Epithelial cell of esophagus (primary cell): ENCODE measurements around the gene TMOD2.

Source experiments
- DNase-seq: peaks from one replicate; pipeline ENCODE4 v3.0.0; 2010; ENCODE audit warnings: low read depth
- H3K4me3 ChIP-seq: 2 replicates; pipeline ENCODE4 v1.5.1; 2011; ENCODE audit warnings: mild to moderate bottlenecking, low read length, control low read depth
- TF ChIP-seq, protein P1 (sequence below): IDR thresholded peaks from 2 replicates; pipeline ENCODE4 v1.5.1; 2011; ENCODE audit warnings: low read depth, mild to moderate bottlenecking, low read length, control low read depth, inconsistent platforms; ENCODE audit not compliant: insufficient read depth; ENCODE audit errors: missing control alignments

Gene TMOD2

DNA sequence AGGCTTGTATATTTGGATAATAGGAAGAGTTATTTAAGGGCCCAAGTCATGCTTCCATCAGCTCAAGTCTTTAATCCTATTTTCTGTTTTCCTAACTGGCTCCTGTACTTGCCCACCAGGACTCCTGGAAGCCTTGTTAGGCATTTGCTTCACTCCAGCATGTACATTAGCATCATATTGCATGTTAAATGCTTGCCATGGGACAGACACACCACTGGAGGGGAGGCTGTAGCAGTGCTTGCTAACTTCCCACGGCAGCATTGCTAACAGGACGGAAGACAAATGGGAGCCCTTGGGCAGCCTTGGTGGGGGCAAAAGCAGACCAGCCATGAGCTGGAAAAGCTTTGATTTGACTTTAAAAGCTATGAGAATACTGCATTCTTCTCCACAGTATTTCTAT, 6.1 kb downstream of the TMOD2 start:
- TF ChIP-seq, protein P1, sequence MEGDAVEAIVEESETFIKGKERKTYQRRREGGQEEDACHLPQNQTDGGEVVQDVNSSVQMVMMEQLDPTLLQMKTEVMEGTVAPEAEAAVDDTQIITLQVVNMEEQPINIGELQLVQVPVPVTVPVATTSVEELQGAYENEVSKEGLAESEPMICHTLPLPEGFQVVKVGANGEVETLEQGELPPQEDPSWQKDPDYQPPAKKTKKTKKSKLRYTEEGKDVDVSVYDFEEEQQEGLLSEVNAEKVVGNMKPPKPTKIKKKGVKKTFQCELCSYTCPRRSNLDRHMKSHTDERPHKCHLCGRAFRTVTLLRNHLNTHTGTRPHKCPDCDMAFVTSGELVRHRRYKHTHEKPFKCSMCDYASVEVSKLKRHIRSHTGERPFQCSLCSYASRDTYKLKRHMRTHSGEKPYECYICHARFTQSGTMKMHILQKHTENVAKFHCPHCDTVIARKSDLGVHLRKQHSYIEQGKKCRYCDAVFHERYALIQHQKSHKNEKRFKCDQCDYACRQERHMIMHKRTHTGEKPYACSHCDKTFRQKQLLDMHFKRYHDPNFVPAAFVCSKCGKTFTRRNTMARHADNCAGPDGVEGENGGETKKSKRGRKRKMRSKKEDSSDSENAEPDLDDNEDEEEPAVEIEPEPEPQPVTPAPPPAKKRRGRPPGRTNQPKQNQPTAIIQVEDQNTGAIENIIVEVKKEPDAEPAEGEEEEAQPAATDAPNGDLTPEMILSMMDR, result no peak
- DNase-seq, result no peak
- no peak overlapping the region for H3K4me3 ChIP-seq

DNA sequence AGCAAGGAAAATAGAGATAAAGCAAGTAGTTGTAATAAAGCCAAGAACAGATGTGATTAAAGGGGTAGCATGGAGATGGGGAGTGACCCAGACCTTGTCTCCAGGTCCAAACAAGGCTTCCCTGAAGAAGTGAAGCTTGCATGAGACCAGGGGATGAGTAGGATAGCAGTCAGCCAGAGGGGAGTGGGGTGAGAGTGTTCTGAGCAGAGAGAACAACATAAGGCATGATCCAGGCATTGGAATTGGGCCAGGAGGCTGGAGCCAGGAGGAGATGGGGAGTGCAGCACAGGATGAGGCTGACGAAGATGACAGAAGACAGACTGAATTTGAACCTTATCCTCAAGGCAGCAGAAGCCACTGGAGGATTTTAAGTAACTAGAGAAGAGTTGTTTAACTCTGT, 7.2 kb downstream of the TMOD2 start:
- no peak overlapping the region for H3K4me3 ChIP-seq
- DNase-seq, result peak; percentile 49
- TF ChIP-seq, protein P1, result no peak

DNA sequence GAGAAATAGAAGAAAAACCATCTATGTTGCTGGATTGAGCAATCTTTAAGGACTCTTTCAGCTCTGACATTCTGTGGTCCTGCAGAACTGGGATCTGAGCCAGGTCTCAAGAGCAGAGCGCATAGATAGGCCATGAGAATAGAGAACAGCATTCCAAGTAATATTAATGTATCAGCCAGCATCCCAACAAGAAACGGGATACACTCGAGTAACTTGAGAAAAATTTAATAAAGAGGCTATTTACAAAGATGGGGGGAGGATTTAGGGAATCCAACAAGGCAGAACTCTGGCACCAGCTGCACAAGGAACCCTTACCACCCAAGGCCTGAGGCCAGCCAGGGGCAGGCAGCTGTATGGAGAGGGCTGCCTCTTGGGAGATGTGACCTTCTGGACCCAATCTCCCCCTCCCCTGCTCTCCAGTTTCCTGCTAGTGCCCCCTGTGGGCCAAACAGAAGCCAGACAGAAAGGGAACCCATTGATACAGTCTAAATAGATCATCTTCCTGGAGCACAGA, 8.2 kb downstream of the TMOD2 start:
- peak; percentile 48 for DNase-seq
- no peak overlapping the region for H3K4me3 ChIP-seq
- TF ChIP-seq, protein P1, result no peak

DNA sequence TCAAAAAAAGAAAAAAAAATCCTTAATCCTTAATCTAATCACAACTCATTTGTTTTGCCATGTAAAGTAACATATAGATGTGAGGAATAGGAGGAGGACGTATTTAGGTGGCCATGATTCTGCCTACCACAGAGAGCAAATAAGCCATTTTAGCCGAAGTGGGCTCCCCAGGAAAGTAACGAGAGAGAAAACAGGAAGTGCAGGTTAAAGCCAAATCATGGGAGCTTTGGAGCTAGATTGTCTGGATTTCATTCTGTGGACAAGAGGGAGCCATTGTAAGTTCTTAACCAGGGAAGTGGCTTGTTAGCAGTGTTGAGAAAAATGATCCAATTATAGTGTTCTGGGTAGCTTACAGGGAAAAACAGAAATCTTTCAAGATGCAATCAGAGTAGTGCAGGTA, 9.4 kb downstream of the TMOD2 start:
- no peak overlapping the region for H3K4me3 ChIP-seq
- DNase-seq, result no peak
- TF ChIP-seq, protein P1, result no peak

DNA sequence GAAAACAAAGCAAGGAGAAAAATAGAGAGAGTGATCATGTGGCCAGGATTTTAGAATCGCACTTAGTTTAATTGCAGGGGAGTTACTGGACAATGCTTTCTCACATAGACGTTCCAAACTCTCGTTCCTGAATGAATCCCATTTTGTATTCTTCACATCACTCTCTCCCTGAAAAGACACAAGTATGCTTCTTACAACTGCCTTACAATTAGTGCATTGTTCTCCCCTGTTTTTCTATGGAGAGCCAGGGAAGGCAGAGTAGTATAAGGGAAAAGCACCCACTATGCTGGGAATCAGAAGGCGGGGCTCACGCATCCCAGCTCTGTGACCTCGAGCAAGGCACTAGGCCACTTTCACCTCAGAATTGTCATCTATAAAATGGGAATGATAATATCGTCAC, 14.4 kb downstream of the TMOD2 start:
- no peak for DNase-seq
- TF ChIP-seq, protein P1, result no peak
- H3K4me3 ChIP-seq, result no peak overlapping the region

DNA sequence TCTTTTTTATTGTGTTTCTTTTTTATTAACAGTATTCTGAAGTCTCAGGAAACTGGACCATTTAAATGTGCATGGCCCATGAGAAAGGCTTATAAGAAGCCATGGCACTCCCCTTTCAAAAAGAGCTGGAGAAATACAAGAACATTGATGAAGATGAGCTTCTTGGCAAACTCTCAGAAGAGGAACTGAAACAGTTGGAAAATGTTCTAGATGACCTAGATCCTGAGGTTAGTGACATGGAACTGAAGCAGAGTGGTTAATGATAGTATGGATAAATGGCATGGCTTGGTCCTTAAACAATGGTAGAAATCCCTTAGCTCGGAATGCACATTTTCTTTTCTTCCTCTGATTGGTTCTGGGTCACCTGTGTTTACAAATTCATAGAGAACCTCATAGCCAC, 14.9 kb downstream of the TMOD2 start:
- TF ChIP-seq, protein P1, result no peak
- no peak overlapping the region for H3K4me3 ChIP-seq
- DNase-seq, result no peak

DNA sequence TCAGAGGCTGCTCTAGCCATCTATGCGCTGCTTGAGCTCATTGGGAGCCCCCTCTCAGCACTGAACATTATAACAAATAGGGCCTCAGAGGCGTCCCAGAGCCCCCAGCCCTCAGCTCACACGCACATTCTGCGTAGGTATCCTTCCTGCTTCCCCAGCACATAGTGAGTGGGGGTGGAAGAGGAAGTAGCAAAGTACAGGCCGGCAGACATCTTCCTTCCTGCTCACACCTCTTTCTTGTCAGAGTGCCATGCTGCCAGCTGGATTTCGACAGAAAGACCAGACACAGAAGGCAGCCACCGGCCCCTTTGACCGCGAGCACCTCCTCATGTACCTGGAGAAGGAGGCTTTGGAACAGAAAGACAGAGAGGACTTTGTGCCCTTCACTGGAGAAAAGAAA, 16.6 kb downstream of the TMOD2 start:
- TF ChIP-seq, protein P1, result no peak
- DNase-seq, result no peak

More for the DNA sequence above, 16.6 kb downstream of the TMOD2 start:
- H3K4me3 ChIP-seq, result no peak overlapping the region
